ENCODE results near the gene CCDC187. TPM values are rescaled to one million over a fixed set of nuclear protein-coding genes. Genes with fewer than 3 reads are reported as not detected.
A peak's percentile ranks its signal among the peaks of the same experiment; 100 is the strongest.
"Not testable (repeated sequence)": the region's sequence is repeated elsewhere in the genome, so short reads cannot be mapped to it uniquely, and the experiment has no call there.

Gene CCDC187
- polyA plus RNA-seq, 10 donors: 0.03 to 0.17 (median 0.06) TPM; not detected in 1

- DNase-seq: peak in 2 of 3 donors; percentile 70 to 80
These were observed 23.5 kb upstream of the CCDC187 start, which contains the start of gene GPSM1 for GRCh38 chr9:136327304-136327974. Gene GPSM1 (plus strand): TSS chr9:136327539. CDS start chr9:136327696, 157 bp downstream.

GRCh38 chr9:136326761-136327303 is 22.9 kb upstream of the CCDC187 start:
- DNase-seq: no peak

GRCh38 chr9:136326061-136326760 is 22.3 kb upstream of the CCDC187 start:
- peak in 2 of 3 donors; percentile 51 to 71 for DNase-seq

- no peak for DNase-seq
These were observed 21.5 kb upstream of the CCDC187 start for GRCh38 chr9:136325358-136325757.

GRCh38 chr9:136324501-136325300 is 20.8 kb upstream of the CCDC187 start:
- no peak for DNase-seq

- no peak for DNase-seq
These were observed 19.5 kb upstream of the CCDC187 start for GRCh38 chr9:136323371-136323789.

- DNase-seq: no peak
These were observed 18.9 kb upstream of the CCDC187 start for GRCh38 chr9:136322756-136323330.

- DNase-seq: no peak
These were observed 17.7 kb upstream of the CCDC187 start for GRCh38 chr9:136321561-136321960.

- DNase-seq: not testable (repeated sequence)
These were observed 17.1 kb upstream of the CCDC187 start for GRCh38 chr9:136320972-136321371.

GRCh38 chr9:136319955-136320354 is 16.1 kb upstream of the CCDC187 start:
- DNase-seq: not testable (repeated sequence)

- not testable (repeated sequence) for DNase-seq
These were observed 15.3 kb upstream of the CCDC187 start for GRCh38 chr9:136319244-136319643.

GRCh38 chr9:136318776-136319241 is 14.9 kb upstream of the CCDC187 start:
- DNase-seq: no peak

- no peak for DNase-seq
These were observed 14.3 kb upstream of the CCDC187 start for GRCh38 chr9:136318111-136318775.

- DNase-seq: no peak
These were observed 13.8 kb upstream of the CCDC187 start for GRCh38 chr9:136317695-136318094.

- DNase-seq: no peak
These were observed 13.2 kb upstream of the CCDC187 start for GRCh38 chr9:136316896-136317676.

- DNase-seq: no peak
These were observed 12.4 kb upstream of the CCDC187 start for GRCh38 chr9:136316271-136316751.

- DNase-seq: no peak
These were observed 11.1 kb upstream of the CCDC187 start for GRCh38 chr9:136314944-136315343.

- no peak for DNase-seq
These were observed 10.1 kb upstream of the CCDC187 start for GRCh38 chr9:136314056-136314416.

GRCh38 chr9:136313111-136314055 is 9.5 kb upstream of the CCDC187 start:
- no peak for DNase-seq
